Measurements from ENCODE around the gene SMIM17.

The SMIM17 gene

DNA sequence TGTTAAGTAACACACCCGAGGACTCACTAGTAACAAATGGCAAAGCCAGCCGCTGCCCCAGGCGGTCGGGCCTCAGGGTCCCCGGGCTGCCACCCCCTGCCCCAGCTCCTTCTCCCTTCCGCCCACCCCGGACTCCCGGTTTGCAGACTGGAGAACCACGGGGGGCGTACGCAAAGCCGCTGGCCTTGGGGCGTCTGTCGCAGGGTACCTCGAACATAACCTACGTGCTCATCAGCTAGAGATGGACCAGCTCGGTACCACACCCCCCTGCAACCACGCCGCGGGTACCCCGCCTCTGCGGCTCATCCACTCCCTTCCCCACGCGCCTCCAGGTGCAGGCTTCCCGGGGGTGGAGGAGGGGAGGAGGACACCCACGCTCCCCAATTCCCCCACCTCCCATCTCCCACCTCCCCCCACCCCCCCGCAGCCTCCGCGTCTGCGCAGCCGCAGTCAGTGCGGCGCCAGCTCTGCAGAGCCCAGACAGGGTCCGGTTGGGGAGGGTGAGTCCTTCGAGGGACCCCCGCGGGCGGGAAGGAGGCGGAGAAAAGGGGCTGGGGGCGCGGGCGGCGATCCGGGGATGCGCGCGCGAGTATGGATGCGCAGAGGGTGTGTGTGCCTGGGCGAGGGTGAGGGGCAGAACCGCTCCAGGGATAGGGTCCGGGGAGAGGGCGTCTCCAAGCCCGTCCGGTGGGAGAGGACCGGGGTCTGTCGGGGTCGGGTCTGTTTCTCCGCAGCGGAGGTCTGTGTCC, at the start of gene SMIM17:
Gene SMIM17 (plus strand): TSS at position 449 of the 749 bp plus-strand sequence. CDS start 2,509 bp downstream, outside the sequence.
- no peaks in the 10 kb centered on the region for H3K36me3 ChIP-seq (ENCODE audit: insufficient read depth, low read length)
- peaks cover 3% of the 10 kb centered on the region for H3K4me1 ChIP-seq (ENCODE audit: insufficient read depth, low read length)
- no peak within 1 kb of the TSS for H3K4me3 ChIP-seq (ENCODE audit: low read length)
- H3K27me3 ChIP-seq (ENCODE audit: insufficient read depth, low read length), result no peaks in the 10 kb centered on the region
- peaks cover 14% of the 10 kb centered on the region for H3K9me3 ChIP-seq (ENCODE audit: low read length)
- no peak within 1 kb of the TSS for H2AFZ ChIP-seq (ENCODE audit: low read depth, low read length)

DNA sequence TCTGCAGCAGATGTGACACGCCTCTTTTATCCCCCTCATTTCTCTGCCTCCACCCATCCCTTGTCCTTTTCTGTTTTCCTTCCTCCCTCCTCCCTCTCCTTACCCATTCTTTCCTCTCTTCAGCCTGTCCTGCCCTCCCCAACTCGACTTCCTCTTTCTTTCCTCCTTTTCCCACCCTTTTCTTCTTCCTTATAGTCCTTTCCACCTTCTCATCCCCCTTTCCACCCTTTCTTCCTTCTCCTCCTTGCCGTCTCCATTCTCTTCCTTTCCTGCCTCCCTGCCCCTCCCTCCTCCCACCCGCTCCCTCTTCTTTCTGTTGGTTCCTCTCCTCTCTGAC, 48.5 kb upstream of the SMIM17 start:
- peaks cover 30% of the 10 kb centered on the region for H3K9me3 ChIP-seq (ENCODE audit: low read length)
- H3K27me3 ChIP-seq (ENCODE audit: insufficient read depth, low read length), result no peaks in the 10 kb centered on the region
- peaks cover 24% of the 10 kb centered on the region for H3K36me3 ChIP-seq (ENCODE audit: insufficient read depth, low read length)
- peaks cover 5% of the 10 kb centered on the region for H3K4me1 ChIP-seq (ENCODE audit: insufficient read depth, low read length)
- H2AFZ ChIP-seq (ENCODE audit: low read depth, low read length), result peak overlapping the region; percentile 92
- peak overlapping the region; percentile 90 for H3K4me3 ChIP-seq (ENCODE audit: low read length)

DNA sequence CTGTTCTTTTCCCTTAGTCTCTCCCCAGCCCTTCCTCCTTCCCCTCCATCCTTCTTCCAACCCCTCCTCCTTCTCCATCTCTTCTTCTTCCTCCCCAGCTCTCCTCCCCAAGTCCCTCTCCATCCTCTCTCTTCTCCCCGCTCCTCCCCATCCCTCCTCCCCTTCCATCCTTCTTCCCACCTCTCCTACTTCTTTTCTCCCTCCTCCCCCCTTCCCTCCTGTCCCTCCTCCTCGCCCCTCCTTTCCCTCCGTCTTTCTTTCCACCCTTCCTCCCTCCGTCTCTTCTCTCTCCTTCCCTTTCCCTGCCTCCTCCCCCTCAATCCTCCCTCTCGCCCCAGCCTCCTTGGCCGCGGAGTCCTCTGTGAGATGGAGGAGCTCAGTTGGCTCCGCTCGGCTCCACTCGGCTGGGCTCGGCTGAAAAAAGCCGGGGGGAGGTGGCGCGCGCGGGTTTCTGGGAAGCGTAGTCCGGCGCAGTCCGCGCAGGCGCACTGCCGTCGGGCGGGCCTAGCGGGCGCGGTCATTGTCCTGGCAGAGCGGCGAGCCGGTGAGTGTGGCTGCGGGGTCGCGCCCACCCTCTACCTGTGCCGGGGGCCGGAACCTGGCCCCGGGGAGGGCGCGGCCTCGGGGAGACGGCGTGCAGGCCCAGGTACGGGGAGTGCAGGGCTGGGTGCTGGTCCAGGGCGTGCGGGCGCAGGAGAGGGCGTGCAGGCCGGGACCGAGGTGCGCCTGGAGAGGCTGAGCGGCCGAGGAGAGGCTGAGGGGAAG, 48.0 kb upstream of the SMIM17 start, which contains the start of gene ZNF71:
Gene ZNF71 (plus strand): TSS at position 520 of the 765 bp plus-strand sequence. CDS start 6,257 bp downstream, outside the sequence.
- Histone ChIP-seq H3K4me3 (ENCODE audit: low read length) (peak within 1 kb of the TSS; percentile 90), H3K4me1 (ENCODE audit: insufficient read depth, low read length) (peaks cover 5% of the 10 kb centered on the region), H3K27me3 (ENCODE audit: insufficient read depth, low read length) (no peaks in the 10 kb centered on the region), H3K9me3 (ENCODE audit: low read length) (peaks cover 25% of the 10 kb centered on the region), H3K36me3 (ENCODE audit: insufficient read depth, low read length) (peaks cover 24% of the 10 kb centered on the region), H2AFZ (ENCODE audit: low read depth, low read length) (peak within 1 kb of the TSS; percentile 92)

DNA sequence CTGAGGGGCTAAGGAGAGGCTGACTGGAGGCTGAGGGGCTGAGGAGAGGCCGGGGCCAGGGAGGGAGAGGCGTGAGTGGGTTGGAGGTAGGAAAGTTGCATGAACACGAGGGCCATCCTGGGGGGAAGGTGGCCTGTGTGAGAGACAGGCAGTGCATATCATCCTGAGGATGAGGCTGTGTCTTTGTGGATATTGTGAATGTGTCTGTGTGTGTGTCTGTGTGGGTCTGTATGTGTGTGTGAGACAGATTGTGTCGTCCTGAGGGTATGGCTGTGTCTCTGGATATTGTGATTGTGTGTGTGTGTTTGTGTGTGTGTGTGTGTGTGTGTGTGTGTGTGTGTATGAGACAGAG, 47.4 kb upstream of the SMIM17 start:
- Histone ChIP-seq H3K27me3 (ENCODE audit: insufficient read depth, low read length) (no peaks in the 10 kb centered on the region), H3K9me3 (ENCODE audit: low read length) (peaks cover 26% of the 10 kb centered on the region), H3K36me3 (ENCODE audit: insufficient read depth, low read length) (peaks cover 25% of the 10 kb centered on the region), H3K4me1 (ENCODE audit: insufficient read depth, low read length) (peaks cover 5% of the 10 kb centered on the region), H3K4me3 (ENCODE audit: low read length) (peak overlapping the region; percentile 90), H2AFZ (ENCODE audit: low read depth, low read length) (peak overlapping the region; percentile 92)

DNA sequence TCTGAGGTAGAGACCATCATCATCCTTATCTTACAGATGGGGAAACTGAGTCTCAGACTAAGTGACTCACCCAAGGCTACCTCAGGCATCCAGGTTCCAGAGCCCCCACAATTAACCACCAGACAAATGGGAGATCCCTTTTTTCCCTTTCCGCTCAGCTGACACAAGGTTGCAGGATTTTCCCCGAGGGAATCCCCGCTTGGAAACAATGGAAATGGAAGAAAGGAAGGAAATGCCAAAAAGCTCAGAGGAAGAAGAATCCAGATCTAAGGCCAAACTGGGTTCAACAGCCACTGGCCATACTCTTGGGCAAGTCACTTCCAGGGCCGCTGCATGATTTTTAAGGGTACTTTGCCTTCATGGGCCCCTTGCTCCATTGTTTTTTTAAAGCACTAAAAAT, 46.3 kb upstream of the SMIM17 start:
- Histone ChIP-seq H3K4me3 (ENCODE audit: low read length) (peak overlapping the region; percentile 90), H3K36me3 (ENCODE audit: insufficient read depth, low read length) (peaks cover 37% of the 10 kb centered on the region), H2AFZ (ENCODE audit: low read depth, low read length) (no peak overlapping the region), H3K27me3 (ENCODE audit: insufficient read depth, low read length) (no peaks in the 10 kb centered on the region), H3K9me3 (ENCODE audit: low read length) (peaks cover 38% of the 10 kb centered on the region), H3K4me1 (ENCODE audit: insufficient read depth, low read length) (peaks cover 5% of the 10 kb centered on the region)

DNA sequence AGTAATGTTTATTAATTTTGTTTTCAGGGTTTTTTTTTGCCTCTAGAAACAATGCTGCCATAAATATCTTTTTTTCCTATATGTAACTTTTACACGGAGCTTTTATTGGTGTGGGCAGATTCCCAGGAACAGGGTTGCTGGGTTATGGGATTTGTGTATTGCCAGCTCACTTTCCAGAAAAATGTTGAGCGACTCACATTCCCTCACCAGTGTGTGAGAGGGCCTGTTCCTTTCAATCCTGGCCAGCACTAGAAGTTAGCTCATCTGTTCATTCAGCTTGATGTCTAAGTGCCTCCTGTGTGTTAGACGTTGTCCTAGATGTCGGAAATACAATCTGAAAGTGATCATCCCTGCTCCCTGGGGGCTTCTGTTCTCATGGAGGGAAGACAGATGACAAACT, 45.3 kb upstream of the SMIM17 start:
- no peak overlapping the region for H2AFZ ChIP-seq (ENCODE audit: low read depth, low read length)
- H3K4me3 ChIP-seq (ENCODE audit: low read length), result no peak overlapping the region
- no peaks in the 10 kb centered on the region for H3K27me3 ChIP-seq (ENCODE audit: insufficient read depth, low read length)
- H3K36me3 ChIP-seq (ENCODE audit: insufficient read depth, low read length), result peaks cover 46% of the 10 kb centered on the region
- H3K9me3 ChIP-seq (ENCODE audit: low read length), result peaks cover 39% of the 10 kb centered on the region
- H3K4me1 ChIP-seq (ENCODE audit: insufficient read depth, low read length), result peaks cover 5% of the 10 kb centered on the region

DNA sequence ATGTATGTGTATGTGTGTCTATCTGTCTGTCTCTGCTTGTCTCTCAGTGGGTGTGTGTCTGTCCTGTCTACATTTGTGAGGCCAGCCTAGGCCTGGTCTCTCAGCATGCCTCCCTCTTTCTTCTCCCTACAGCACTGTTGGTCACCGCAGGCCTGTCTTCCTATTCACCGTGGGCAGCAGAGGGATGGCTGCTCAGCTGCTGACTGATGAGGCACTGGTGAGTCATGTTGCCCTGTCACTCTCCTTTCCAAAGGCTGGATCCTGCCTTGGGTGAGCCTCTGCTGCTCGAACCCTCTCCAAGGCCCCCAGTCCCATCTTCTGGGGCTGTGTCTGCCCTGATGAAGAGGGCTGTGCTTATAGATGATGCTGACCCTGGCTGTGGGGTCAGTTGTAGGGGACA, 41.6 kb upstream of the SMIM17 start:
- Histone ChIP-seq H3K27me3 (ENCODE audit: insufficient read depth, low read length) (no peaks in the 10 kb centered on the region), H2AFZ (ENCODE audit: low read depth, low read length) (no peak overlapping the region), H3K4me1 (ENCODE audit: insufficient read depth, low read length) (no peaks in the 10 kb centered on the region), H3K9me3 (ENCODE audit: low read length) (peaks cover 67% of the 10 kb centered on the region), H3K4me3 (ENCODE audit: low read length) (no peak overlapping the region), H3K36me3 (ENCODE audit: insufficient read depth, low read length) (peaks cover 76% of the 10 kb centered on the region)

DNA sequence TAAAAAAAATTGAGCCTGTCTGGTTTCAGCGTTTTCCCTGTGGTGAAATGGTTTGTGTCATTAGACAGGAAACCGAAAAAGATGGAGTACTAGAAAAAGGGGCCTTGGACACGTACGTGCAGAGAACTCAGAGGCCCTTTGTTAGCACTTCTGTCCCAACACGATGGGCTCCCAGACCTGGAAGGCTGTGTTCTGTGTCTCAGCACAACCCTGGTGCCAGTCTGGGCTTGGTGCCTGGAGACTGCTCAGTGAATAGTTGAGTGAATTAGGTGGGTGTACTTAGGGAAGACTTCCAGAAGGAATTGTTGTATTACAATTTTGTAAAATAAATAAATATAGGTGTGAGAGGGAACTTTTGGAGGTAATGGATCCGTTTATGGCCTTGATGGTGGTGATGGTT, 39.1 kb upstream of the SMIM17 start:
- H3K27me3 ChIP-seq (ENCODE audit: insufficient read depth, low read length), result no peaks in the 10 kb centered on the region
- H3K4me1 ChIP-seq (ENCODE audit: insufficient read depth, low read length), result no peaks in the 10 kb centered on the region
- peaks cover 65% of the 10 kb centered on the region for H3K36me3 ChIP-seq (ENCODE audit: insufficient read depth, low read length)
- H2AFZ ChIP-seq (ENCODE audit: low read depth, low read length), result no peak overlapping the region
- H3K9me3 ChIP-seq (ENCODE audit: low read length), result peaks cover 68% of the 10 kb centered on the region
- no peak overlapping the region for H3K4me3 ChIP-seq (ENCODE audit: low read length)

DNA sequence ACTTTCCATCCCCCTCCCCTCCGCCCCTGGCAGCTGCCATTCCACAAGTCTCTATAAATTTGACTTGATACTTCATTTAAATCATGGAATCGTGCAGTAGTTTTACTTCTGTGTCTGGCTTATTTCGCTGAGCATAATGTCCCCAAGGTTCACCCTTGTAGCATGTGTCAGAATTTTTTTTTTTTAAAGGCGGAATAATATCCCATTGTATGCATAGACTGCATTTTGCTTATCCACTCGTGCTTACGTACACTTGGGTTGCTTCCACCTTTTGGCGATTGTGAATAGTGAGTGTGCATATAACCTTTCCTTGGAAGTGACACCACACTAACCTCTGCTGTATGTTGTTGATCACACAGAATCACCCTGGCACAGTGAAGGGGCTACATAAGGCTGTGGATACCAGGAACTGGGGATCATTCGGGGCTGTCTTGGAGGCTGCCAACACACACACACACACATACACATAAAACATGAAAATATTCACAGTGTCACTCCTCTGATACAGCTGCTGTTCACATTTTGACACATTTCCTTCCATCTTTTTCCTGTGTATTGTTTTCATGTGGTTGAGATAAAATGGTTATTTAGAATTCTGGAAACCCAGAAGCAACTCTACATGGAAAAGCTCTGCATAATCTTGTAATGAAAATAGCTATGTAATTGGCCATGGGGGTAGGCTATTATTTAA, 34.5 kb upstream of the SMIM17 start:
- peaks cover 82% of the 10 kb centered on the region for H3K9me3 ChIP-seq (ENCODE audit: low read length)
- peaks cover 67% of the 10 kb centered on the region for H3K36me3 ChIP-seq (ENCODE audit: insufficient read depth, low read length)
- H2AFZ ChIP-seq (ENCODE audit: low read depth, low read length), result no peak overlapping the region
- H3K27me3 ChIP-seq (ENCODE audit: insufficient read depth, low read length), result no peaks in the 10 kb centered on the region
- H3K4me3 ChIP-seq (ENCODE audit: low read length), result no peak overlapping the region
- no peaks in the 10 kb centered on the region for H3K4me1 ChIP-seq (ENCODE audit: insufficient read depth, low read length)

DNA sequence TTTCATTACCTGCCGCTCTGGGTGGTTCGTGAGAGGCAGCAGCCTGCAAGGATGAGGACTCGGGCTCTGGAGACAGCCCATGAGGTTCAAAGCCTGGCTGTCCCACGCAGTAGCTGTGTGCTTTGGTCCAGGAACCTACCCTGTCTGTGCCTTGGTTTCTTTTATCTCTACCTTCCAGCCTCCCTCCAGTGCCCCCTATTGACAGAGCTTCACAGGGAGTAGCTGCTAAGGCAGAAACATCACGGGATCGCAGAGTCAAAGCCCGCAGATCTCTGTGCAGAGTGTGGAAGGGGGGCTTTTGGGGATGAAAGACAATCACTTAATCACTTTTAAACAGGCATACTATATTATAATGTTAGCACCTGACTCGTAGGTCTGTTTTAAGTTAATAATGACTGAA, 31.7 kb upstream of the SMIM17 start:
- H3K36me3 ChIP-seq (ENCODE audit: insufficient read depth, low read length), result peaks cover 63% of the 10 kb centered on the region
- peaks cover 75% of the 10 kb centered on the region for H3K9me3 ChIP-seq (ENCODE audit: low read length)
- no peaks in the 10 kb centered on the region for H3K27me3 ChIP-seq (ENCODE audit: insufficient read depth, low read length)
- H2AFZ ChIP-seq (ENCODE audit: low read depth, low read length), result no peak overlapping the region
- H3K4me1 ChIP-seq (ENCODE audit: insufficient read depth, low read length), result no peaks in the 10 kb centered on the region
- no peak overlapping the region for H3K4me3 ChIP-seq (ENCODE audit: low read length)

DNA sequence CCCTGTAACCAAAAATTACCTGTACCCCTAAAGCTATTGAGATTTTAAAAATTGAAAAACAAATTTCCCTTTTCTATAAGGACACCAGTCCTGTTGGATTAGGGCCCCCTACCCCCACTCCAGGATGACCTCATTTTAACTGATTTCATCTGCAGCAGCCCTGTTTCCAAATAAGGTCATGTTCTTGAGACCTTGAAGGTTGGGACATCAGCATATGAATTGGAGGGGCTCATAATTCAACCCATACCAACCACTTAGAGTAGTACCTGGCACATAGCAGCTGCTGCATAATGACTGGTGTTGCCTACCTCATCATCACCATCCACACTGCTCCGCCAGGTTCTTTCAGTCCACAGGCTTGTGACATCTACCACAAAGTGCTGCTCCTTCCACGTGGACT, 30.2 kb upstream of the SMIM17 start:
- no peaks in the 10 kb centered on the region for H3K27me3 ChIP-seq (ENCODE audit: insufficient read depth, low read length)
- H3K9me3 ChIP-seq (ENCODE audit: low read length), result peaks cover 77% of the 10 kb centered on the region
- no peak overlapping the region for H2AFZ ChIP-seq (ENCODE audit: low read depth, low read length)
- H3K4me1 ChIP-seq (ENCODE audit: insufficient read depth, low read length), result no peaks in the 10 kb centered on the region
- peaks cover 70% of the 10 kb centered on the region for H3K36me3 ChIP-seq (ENCODE audit: insufficient read depth, low read length)
- no peak overlapping the region for H3K4me3 ChIP-seq (ENCODE audit: low read length)

DNA sequence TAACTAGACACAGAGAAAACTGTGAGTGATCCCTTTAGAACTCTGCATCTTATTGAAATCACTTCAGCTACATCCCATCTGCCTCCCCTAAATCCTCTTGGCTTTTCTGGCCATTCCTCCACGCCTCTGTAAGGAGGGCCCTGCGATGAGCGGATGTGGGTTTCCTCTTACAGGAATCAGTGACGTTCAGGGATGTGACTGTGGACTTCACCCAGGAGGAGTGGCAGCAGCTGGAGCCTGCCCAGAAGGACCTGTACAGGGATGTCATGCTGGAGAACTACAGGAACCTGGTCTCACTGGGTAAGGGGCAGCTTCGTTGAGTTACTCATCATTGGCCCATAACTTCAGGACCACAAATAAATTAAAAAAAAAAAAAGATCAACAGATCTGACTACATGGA, 29.3 kb upstream of the SMIM17 start:
- Histone ChIP-seq H3K4me1 (ENCODE audit: insufficient read depth, low read length) (no peaks in the 10 kb centered on the region), H3K36me3 (ENCODE audit: insufficient read depth, low read length) (peaks cover 69% of the 10 kb centered on the region), H2AFZ (ENCODE audit: low read depth, low read length) (no peak overlapping the region), H3K27me3 (ENCODE audit: insufficient read depth, low read length) (no peaks in the 10 kb centered on the region), H3K9me3 (ENCODE audit: low read length) (peaks cover 81% of the 10 kb centered on the region), H3K4me3 (ENCODE audit: low read length) (no peak overlapping the region)

DNA sequence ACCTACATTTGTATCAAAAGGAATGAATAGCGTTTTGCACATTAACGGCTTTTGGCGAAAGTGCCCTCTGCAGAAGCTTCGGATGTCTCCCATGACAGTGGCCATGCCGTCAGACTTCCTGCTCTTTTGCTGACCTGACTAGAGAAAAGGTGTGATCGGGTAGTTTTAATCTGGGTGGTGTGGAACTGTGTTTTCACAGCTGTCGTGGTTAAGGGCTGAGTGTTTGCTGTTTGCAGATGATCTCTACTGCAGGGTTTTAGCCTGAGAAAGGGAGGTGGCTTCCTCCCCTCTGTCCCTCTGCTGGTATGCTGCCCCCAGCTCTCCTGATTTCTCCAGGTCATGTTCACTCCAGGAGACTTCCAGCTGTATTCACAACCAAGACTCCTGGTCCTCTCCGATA, 25.4 kb upstream of the SMIM17 start:
- Histone ChIP-seq H3K36me3 (ENCODE audit: insufficient read depth, low read length) (peaks cover 61% of the 10 kb centered on the region), H3K27me3 (ENCODE audit: insufficient read depth, low read length) (no peaks in the 10 kb centered on the region), H2AFZ (ENCODE audit: low read depth, low read length) (no peak overlapping the region), H3K9me3 (ENCODE audit: low read length) (peaks cover 81% of the 10 kb centered on the region), H3K4me3 (ENCODE audit: low read length) (no peak overlapping the region), H3K4me1 (ENCODE audit: insufficient read depth, low read length) (no peaks in the 10 kb centered on the region)

All from neuron (in vitro differentiated cells).